DOHH2 (cell line): ENCODE results near the gene KCNJ6.

ENCODE experiments used
- CTCF ChIP-seq: fragments of 200-600 bp; sonication (generic); IDR thresholded peaks from one replicate; pipeline ENCODE4 v1.5.1; 2014; ENCODE audit warnings: antibody characterized with exemption, mild to moderate bottlenecking, low read depth, low read length; ENCODE audit not compliant: poor library complexity, severe bottlenecking
- EZH2phosphoT487 ChIP-seq: fragments of 200-600 bp; sonication (generic); IDR thresholded peaks from 2 replicates; pipeline ENCODE4 v1.6.1; 2017; ENCODE audit warnings: borderline replicate concordance, mild to moderate bottlenecking, antibody characterized with exemption, low read length, moderate library complexity, mixed read lengths

DNA sequence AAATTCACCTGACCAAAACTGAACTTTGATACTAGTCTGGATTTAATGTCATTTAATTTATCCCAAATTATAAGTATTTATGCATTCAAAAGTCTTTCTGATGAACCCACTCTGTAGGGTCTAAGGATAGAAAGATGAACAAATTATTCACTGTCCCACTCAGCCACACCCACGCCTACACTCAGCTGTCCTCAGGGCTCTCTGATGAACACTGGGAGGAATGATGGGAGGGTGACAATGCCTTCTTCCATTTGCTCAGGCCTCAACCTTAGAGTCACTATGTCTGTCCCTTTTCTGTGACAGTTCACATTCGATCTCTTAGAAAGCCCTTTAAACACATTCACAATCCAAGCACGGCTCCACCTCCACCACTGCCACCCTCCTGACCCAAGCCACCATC lies 41.8 kb downstream of the KCNJ6 start:
- TF ChIP-seq CTCF (no peak), EZH2phosphoT487 (no peak)
